Karpas-422 (cell line): ENCODE results near the gene RPL29. TPM values are rescaled to one million over a fixed set of nuclear protein-coding genes. Genes with fewer than 3 reads are reported as not detected.

Experiments
- DNase-seq: peaks from one replicate; pipeline ENCODE4 v3.0.0-alpha.2; 2015
- H2AFZ ChIP-seq: fragments of 200-600 bp; sonication (generic); 2 replicates; pipeline ENCODE4 v1.6.1; 2014; ENCODE audit warnings: antibody characterized with exemption, low read length, mixed read lengths
- H3K27ac ChIP-seq: fragments of 200-600 bp; sonication (generic); 2 replicates; pipeline ENCODE4 v1.5.1; 2014; ENCODE audit warnings: mild to moderate bottlenecking, low read length, moderate library complexity
- H3K27me3 ChIP-seq: fragments of 200-600 bp; sonication (generic); 2 replicates; pipeline ENCODE4 v1.6.1; 2014; ENCODE audit warnings: low read length, mixed read lengths
- H3K36me3 ChIP-seq: fragments of 200-600 bp; sonication (generic); 2 replicates; pipeline ENCODE4 v1.6.1; 2014; ENCODE audit warnings: low read length, mixed read lengths; ENCODE audit not compliant: insufficient read depth
- H3K4me1 ChIP-seq: fragments of 200-600 bp; sonication (generic); 2 replicates; pipeline ENCODE4 v1.6.1; 2014; ENCODE audit warnings: mild to moderate bottlenecking, low read length, mixed read lengths
- H3K4me2 ChIP-seq: fragments of 200-600 bp; sonication (generic); 2 replicates; pipeline ENCODE4 v1.6.1; 2014; ENCODE audit warnings: low read length, low read depth, mild to moderate bottlenecking; ENCODE audit not compliant: poor library complexity, severe bottlenecking
- H3K4me3 ChIP-seq: fragments of 200-600 bp; sonication (generic); 2 replicates; pipeline ENCODE4 v1.5.1; 2014; ENCODE audit warnings: mild to moderate bottlenecking, antibody characterized with exemption, low read length, mixed read lengths
- H3K79me2 ChIP-seq: fragments of 200-600 bp; sonication (generic); 2 replicates; pipeline ENCODE4 v1.6.1; 2014; ENCODE audit warnings: mild to moderate bottlenecking, low read length, mixed read lengths
- H3K9ac ChIP-seq: fragments of 200-600 bp; sonication (generic); 2 replicates; pipeline ENCODE4 v1.6.0; 2014; ENCODE audit warnings: low read length
- H3K9me2 ChIP-seq: fragments of 200-600 bp; sonication (generic), shearing (Covaris generic); replicated peaks from 2 replicates; pipeline ENCODE4 v1.6.0; 2014; ENCODE audit warnings: mild to moderate bottlenecking, low read length, moderate library complexity; ENCODE audit not compliant: insufficient read depth
- H3K9me3 ChIP-seq: fragments of 300-700, 200-600 bp; sonication (generic); 2 replicates; pipeline ENCODE4 v1.6.1; 2014; ENCODE audit warnings: low read length, mixed read lengths
- H4K20me1 ChIP-seq: fragments of 200-600 bp; sonication (generic); 2 replicates; pipeline ENCODE4 v1.6.1; 2014; ENCODE audit warnings: mild to moderate bottlenecking, antibody characterized with exemption, low read length, low read depth; ENCODE audit not compliant: insufficient read depth
- small RNA-seq: library from RNA; depleted of rRNA; stranded (forward); fragments of <200 nt; gene quantifications from one replicate; pipeline ENCODE3, GENCODE V24; 2014
- total RNA-seq: library from RNA; depleted of rRNA; stranded (reverse); fragments of >200 nt; shearing (Covaris generic); gene quantifications from 2 replicates; pipeline ENCODE4 v1.2.3, GENCODE V29; 2014; ENCODE audit warnings: low replicate concordance; rRNA removed

Gene RPL29
- total RNA-seq, 1 experiment from 2014 or later: 2,656 TPM

GRCh38 chr3:51944451-51945021 is 51.2 kb downstream of the RPL29 start:
- H3K4me3 ChIP-seq: no peak overlapping the region
- H3K27ac ChIP-seq: no peak overlapping the region
- H3K79me2 ChIP-seq: peaks cover 21% of the 10 kb centered on the region
- no peaks in the 10 kb centered on the region; the same call in 1 of the 2 replicates for H3K36me3 ChIP-seq
- H2AFZ ChIP-seq: no peak overlapping the region
- H3K9me2 ChIP-seq: no peaks in the 10 kb centered on the region
- H3K4me2 ChIP-seq: no peak overlapping the region
- H3K27me3 ChIP-seq: no peaks in the 10 kb centered on the region
- peaks cover 29% of the 10 kb centered on the region for H3K4me1 ChIP-seq
- DNase-seq: no peak
- no peak overlapping the region for H3K9ac ChIP-seq
- H3K9me3 ChIP-seq: no peaks in the 10 kb centered on the region
- H4K20me1 ChIP-seq: peaks cover 9% of the 10 kb centered on the region; the same call in 1 of the 2 replicates

Small RNA genes lying within 50 kb of the gene (small RNA-seq; reads per million reads assigned to genes)
- not detected for gene AC115284.1

Other genes with a start within 250 kb of the RPL29 start
- gene IQCF6, start 216.7 kb downstream of the RPL29 start, total RNA-seq: not detected in 2 replicates
- gene IQCF2, start 134.3 kb downstream of the RPL29 start, total RNA-seq: not detected in 2 replicates
- gene IQCF5, start 120.3 kb downstream of the RPL29 start, total RNA-seq: not detected in 2 replicates
- not detected in 2 replicates for gene IQCF1, start 92.5 kb downstream of the RPL29 start, total RNA-seq
- 15.1 and 39.8 TPM in 2 replicates for gene RRP9, start 54.0 kb downstream of the RPL29 start, total RNA-seq
- 29.1 and 43.5 TPM in 2 replicates for gene PARP3, start 53.5 kb downstream of the RPL29 start, total RNA-seq
- not detected in 2 replicates for gene GPR62, start 40.5 kb downstream of the RPL29 start, total RNA-seq
- 16.9 and 17.9 TPM in 2 replicates for gene PCBP4, start 28.4 kb downstream of the RPL29 start, total RNA-seq
- 104 and 118 TPM in 2 replicates for gene ABHD14B, start 21.8 kb downstream of the RPL29 start, total RNA-seq
- gene ABHD14A, start 20.8 kb downstream of the RPL29 start, total RNA-seq: 36.9 and 58.2 TPM in 2 replicates
- gene ACY1, start 12.4 kb downstream of the RPL29 start, total RNA-seq: 71.0 and 97.0 TPM in 2 replicates
- gene DUSP7, start 60.7 kb upstream of the RPL29 start, total RNA-seq: 11.1 and 21.2 TPM in 2 replicates
- 12.7 and 18.6 TPM in 2 replicates for gene POC1A, start 158.5 kb upstream of the RPL29 start, total RNA-seq
- gene ALAS1, start 202.3 kb upstream of the RPL29 start, total RNA-seq: 24.8 and 41.6 TPM in 2 replicates
- gene TLR9, start 229.8 kb upstream of the RPL29 start, total RNA-seq: 7.4 and 26.5 TPM in 2 replicates
- gene TWF2, start 243.3 kb upstream of the RPL29 start, total RNA-seq: 42.0 and 76.3 TPM in 2 replicates
- gene PPM1M, start 249.9 kb upstream of the RPL29 start, total RNA-seq: 25.5 and 35.4 TPM in 2 replicates